ENCODE results near the gene MB. TPM values are rescaled to one million over a fixed set of nuclear protein-coding genes. Genes with fewer than 3 reads are reported as not detected.

The MB gene
- total and polyA plus RNA-seq, 3 donors from 2014 or later, result 0.93 to 62.6 (median 2.2) TPM

DNA sequence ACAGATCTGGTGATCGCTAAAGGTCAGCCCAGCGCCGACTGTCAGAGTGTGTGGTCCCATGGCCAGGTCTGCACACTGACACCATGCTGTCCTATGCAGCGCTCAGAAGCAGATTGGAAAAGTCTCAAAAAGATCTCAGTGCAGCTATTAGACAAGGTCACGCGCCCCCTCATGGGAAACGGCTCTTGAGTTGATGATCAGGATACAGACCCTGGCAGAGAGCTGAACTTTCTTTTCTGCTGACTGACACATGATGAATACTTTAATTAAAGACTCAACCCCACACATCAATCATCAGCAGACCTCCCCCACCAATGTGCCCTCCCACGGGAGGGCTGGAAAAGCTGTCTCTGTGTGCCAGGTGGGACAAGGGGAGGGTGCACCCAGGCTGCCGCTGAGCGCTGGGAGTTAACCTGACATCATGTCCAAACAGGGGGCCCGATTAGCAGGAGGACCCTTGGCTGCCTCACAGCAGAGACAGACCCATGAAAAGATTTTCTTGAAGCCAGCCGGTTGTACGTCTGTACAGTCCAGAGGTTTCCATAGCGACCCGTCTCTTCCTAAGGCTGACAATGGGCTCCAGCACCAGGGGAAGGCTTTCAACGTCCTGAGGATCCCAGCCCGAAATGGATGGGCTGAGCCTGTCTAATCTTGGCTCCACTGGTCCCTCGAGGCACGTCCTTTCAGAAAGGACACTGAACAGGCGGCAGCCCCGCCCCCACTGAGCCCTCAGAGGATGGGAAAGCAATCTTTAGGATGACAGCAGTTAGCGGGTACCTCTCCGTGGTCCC, 49.6 kb downstream of the MB start:
- no peak for DNase-seq
- Histone ChIP-seq H3K9me3 (no peaks in the 10 kb centered on the region), H3K4me3 (no peak overlapping the region), H3K4me1 (peaks cover 5% of the 10 kb centered on the region), H3K27me3 (no peaks in the 10 kb centered on the region), H3K27ac (no peak overlapping the region), H3K36me3 (ENCODE audit: low read depth, missing control alignments) (no peaks in the 10 kb centered on the region)
- TF ChIP-seq, protein P1, sequence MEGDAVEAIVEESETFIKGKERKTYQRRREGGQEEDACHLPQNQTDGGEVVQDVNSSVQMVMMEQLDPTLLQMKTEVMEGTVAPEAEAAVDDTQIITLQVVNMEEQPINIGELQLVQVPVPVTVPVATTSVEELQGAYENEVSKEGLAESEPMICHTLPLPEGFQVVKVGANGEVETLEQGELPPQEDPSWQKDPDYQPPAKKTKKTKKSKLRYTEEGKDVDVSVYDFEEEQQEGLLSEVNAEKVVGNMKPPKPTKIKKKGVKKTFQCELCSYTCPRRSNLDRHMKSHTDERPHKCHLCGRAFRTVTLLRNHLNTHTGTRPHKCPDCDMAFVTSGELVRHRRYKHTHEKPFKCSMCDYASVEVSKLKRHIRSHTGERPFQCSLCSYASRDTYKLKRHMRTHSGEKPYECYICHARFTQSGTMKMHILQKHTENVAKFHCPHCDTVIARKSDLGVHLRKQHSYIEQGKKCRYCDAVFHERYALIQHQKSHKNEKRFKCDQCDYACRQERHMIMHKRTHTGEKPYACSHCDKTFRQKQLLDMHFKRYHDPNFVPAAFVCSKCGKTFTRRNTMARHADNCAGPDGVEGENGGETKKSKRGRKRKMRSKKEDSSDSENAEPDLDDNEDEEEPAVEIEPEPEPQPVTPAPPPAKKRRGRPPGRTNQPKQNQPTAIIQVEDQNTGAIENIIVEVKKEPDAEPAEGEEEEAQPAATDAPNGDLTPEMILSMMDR (IDR thresholded peaks at IDR 0.05), result no peak
- no peak for TF ChIP-seq POLR2A (IDR thresholded peaks at IDR 0.05)
- WGBS, 2 donors, result 47 to 63% methylated on average over 16 to 23 of the region's 23 CpGs
- intact Hi-C loops (cut with DNase I; ENCODE audit: low total_unique reads), result no loop called here

DNA sequence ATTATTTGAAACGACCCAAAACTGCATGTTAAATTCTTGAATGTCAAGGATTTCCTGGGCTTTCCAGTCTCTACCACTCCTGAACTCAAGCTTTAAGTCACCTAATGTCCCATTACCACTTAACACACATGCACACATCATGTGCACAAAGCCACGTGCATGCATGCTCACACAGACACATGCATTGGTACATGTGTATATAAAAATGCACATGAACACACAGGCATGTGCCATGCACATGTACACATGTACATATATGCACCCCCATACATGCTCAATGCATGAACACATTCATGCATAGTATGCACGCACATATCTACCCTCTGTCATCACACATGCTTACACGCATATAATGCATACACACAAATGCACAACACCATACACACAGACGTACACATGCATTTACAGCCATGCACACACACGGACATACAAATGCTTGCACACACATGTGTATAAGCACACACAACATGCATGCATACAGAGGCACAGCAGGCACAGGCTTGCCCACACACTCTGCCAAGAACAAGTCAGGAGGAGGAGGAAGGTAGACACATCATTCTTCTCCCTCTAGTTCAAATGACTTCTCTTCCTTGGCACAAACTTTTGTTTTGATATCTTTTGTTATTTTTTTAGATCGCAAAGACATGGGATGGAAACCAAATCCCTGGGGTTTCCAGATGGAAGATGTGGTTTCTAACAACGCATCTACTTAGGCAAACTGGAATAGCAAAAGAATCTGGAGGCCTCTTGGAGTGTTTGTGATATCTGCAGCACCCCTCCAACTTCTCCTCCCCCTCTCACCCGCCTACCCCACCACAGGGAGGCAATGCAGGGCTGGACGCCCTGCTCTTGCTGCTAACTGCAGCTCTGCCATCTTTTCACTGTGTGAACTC, 51.9 kb downstream of the MB start:
- intact Hi-C loops (cut with DNase I; ENCODE audit: low total_unique reads), result no loop called here
- Histone ChIP-seq H3K4me3 (no peak overlapping the region), H3K36me3 (ENCODE audit: low read depth, missing control alignments) (no peaks in the 10 kb centered on the region), H3K9me3 (no peaks in the 10 kb centered on the region), H3K4me1 (peaks cover 5% of the 10 kb centered on the region), H3K27ac (no peak overlapping the region), H3K27me3 (no peaks in the 10 kb centered on the region)
- TF ChIP-seq, protein P1 (IDR thresholded peaks at IDR 0.05), result no peak
- TF ChIP-seq POLR2A (IDR thresholded peaks at IDR 0.05), result no peak
- 57 to 70% methylated on average over 10 of the region's 10 CpGs for WGBS, 2 donors
- no peak for DNase-seq

DNA sequence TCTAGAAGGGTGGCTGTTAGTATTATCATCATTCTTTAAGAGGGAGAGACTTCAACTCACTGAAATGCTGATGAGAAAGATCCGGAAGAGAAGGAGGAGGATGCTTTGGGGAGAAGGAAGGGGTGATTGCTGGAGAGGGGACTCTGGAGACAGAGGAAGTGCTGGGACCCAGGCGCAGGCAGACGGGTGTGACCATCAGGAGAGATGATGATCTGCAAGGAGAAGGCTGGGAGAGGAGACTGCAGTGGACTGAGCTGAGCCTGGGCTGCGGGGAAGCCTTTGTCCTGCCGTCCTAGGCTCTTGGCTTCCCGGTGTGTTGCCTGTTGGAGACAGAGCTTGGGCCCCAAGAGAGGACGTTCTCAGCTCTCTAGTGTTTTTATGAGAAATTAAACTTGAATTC, 53.9 kb downstream of the MB start:
- Histone ChIP-seq H3K4me1 (peaks cover 5% of the 10 kb centered on the region), H3K27ac (no peak overlapping the region), H3K4me3 (no peak overlapping the region), H3K36me3 (ENCODE audit: low read depth, missing control alignments) (no peaks in the 10 kb centered on the region), H3K9me3 (no peaks in the 10 kb centered on the region), H3K27me3 (no peaks in the 10 kb centered on the region)
- TF ChIP-seq, protein P1 (IDR thresholded peaks at IDR 0.05), result no peak
- no peak for TF ChIP-seq POLR2A (IDR thresholded peaks at IDR 0.05)
- DNase-seq, result no peak
- intact Hi-C loops (cut with DNase I; ENCODE audit: low total_unique reads), result no loop called here
- WGBS, 2 donors, result 64 to 65% methylated on average over 7 of the region's 7 CpGs

DNA sequence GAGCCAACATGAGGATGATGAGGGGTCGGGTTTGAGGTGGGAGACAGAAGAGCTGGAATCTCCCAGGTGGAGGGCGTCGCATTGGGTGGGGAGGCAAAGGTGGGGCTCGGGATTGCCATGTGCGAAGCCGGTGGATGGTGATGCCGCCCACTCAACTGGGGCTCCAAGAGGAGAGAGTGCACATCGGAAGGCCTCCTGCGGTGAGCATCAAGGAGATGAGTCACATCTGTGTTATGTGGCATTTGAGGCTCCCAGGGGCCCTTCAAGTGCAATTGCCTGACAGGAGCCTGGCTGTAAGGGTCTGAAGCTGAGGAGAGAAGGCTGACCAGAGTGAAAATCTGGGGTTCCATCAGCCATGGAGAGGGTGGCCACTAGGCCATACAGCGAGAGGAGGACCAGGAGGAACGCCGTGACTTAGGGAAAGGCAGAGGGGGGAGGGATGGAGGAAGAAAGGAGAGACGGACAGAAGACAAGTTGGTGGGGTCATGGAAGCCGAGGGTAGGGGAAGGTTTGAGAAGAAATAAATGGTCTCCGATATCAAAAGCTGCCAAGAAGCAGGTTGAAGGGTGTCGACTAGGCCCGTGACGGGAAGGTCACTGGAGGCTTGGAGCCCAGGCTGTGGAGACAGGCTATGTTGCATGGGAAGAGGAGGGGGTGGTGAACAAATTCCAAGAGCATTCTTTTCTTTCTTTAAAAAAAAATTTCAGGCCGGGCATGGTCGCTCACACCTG, 55.2 kb downstream of the MB start:
- TF ChIP-seq POLR2A (IDR thresholded peaks at IDR 0.05), result no peak
- TF ChIP-seq, protein P1 (IDR thresholded peaks at IDR 0.05), result no peak
- no peak for DNase-seq
- WGBS, 2 donors, result 92 to 93% methylated on average over 20 of the region's 20 CpGs
- Histone ChIP-seq H3K4me3 (no peak overlapping the region), H3K36me3 (ENCODE audit: low read depth, missing control alignments) (no peaks in the 10 kb centered on the region), H3K4me1 (peaks cover 5% of the 10 kb centered on the region), H3K9me3 (no peaks in the 10 kb centered on the region), H3K27ac (no peak overlapping the region), H3K27me3 (no peaks in the 10 kb centered on the region)
- intact Hi-C loops (cut with DNase I; ENCODE audit: low total_unique reads), result no loop called here

Data from testis (tissue), 3 donors.